HG03066 (cell line): ENCODE measurements around the gene CROCC2.

Source experiments
- ATAC-seq: cut with Tn5 transposase; IDR thresholded peaks from one replicate; pipeline ENCODE4 v1.9.1; 2021; ENCODE audit warnings: low read depth; ENCODE audit not compliant: unreplicated experiment

Gene CROCC2

GRCh38 chr2:240906141-240906910 lies at the start of gene CROCC2:
Gene CROCC2 (plus strand): TSS chr2:240906336. CDS start chr2:240906514, 178 bp downstream.
- no peak for ATAC-seq

DNA sequence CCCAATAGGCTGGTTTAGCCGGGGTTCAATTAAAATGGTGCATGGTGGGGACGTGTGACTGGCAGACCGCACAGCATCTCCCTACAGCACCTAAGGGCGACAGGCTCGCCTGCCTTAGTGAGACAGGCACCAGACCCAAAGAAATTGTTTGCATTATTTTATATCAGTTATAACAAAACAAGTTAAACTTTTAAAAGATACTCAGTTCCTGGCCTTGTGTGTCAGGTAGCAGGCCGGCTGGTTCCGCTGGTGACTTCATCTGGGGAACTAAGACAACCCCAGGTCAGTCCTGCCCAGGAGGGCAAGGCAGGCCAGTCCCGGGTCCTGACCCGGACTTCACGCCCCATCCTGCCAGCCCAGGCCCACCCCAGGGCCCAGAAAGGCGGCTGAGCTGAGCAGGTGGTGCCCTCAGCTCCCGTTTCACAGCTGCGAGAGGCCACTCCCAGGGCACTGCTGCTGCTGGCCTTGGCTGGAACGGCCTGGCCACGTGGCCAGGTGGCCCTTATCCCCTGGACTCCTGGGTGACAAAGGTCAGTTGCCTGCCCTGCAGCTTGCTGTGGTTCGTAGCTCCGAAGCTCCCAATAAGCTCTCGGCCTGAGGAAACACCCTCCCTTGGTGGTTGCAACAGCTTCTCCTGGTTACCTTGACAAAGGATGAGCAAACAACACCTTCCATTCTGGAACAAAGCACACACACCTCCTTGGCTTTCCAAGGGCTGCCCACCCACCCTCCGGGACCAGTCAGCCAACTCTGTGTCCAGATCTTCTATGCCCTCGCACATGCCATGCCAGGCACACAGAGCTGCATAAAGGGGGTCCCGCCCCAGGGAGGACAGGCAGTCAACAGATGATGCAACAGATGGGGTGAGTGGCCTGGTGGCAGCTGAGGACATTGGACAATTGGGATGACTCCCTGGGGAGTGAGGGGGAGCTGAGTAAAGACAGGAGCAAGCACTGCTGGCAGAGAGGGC lies 48.8 kb upstream of the CROCC2 start:
- ATAC-seq = no peak

DNA sequence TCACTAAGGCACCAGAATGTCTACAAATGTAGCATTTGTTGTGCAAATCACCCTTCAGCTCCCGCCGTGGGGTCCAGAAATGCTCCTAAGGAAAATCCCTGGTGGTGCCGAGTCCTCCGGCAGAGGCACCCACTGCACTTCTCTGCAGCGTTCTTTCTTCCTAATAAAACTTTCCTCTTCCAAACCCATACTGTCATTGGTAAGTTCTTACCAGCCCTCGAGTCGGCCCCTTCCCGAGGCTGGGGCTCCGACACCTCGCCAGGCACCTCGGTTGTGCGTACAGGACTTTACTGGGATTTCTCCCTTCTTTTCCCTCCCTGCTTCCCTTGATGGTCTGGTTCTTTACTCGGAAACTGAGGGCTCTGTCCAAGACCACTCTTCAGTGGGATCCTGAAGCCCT lies 47.8 kb upstream of the CROCC2 start:
- no peak for ATAC-seq

GRCh38 chr2:240858871-240859270 lies 47.3 kb upstream of the CROCC2 start:
- no peak for ATAC-seq

DNA sequence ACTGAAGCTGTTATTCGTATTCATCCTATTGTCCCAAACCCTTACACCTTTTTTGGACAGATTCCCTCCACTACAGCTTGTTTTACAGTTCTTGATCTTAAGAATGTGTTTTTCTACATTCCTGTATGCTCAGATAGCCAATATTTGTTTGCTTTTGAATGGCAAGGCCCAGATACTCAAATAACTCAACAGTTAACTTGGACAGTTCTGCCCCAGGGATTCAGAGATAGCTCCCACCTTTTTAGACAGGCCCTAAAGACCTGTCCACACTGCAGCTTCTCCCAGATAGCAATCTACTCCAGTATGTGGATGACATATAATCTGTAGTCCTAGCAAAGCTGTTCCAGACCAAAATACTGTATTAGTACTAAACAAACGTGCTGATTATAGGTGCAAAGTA lies 44.6 kb upstream of the CROCC2 start:
- no peak for ATAC-seq

GRCh38 chr2:240864475-240864874 lies 41.7 kb upstream of the CROCC2 start:
- ATAC-seq = no peak

- no peak for ATAC-seq
Measured at GRCh38 chr2:240865391-240865790, 40.7 kb upstream of the CROCC2 start.

DNA sequence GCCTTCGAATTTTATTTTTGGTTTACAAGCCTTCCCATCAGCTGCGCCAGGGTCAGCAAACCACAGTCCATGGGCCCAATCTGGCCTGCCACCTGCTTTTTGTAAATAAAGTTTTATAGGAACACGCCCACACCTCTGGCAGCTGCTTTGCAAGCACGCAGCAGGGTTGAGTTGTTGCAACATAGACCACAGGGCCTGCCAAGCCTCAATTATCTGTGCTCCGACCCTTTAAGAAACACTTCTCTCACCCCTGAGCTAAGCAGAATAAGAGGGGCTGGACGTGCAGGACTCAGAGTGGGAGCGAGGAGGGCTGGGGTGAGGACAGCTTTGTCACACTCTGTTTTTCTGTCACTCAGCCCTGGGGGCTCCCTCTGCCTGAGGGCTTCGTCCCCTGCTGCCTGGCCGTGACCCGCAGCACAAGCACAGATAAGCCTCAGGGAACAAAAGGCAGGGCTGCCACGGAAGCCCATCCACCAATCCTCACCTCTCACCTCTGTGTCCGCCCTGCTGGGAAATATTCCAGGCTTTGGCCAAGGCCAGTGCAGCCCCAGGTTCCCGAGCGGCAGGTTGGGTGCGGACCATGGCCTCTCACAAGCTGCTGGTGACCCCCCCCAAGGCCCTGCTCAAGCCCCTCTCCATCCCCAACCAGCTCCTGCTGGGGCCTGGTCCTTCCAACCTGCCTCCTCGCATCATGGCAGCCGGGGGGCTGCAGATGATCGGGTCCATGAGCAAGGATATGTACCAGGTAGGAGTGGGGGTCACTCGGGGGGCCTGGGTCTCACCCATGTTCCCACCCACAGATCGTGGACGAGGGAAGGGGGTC lies 37.6 kb upstream of the CROCC2 start, which contains the start of gene AGXT:
Gene AGXT (plus strand): TSS at position 539 of the 823 bp plus-strand sequence. CDS start 42 bp downstream, at position 581.
- no peak for ATAC-seq

- ATAC-seq = no peak
Measured at GRCh38 chr2:240869109-240869955, 36.8 kb upstream of the CROCC2 start.

GRCh38 chr2:240869956-240870875 lies 35.9 kb upstream of the CROCC2 start:
- no peak for ATAC-seq

GRCh38 chr2:240871071-240871958 lies 34.8 kb upstream of the CROCC2 start:
- no peak for ATAC-seq

DNA sequence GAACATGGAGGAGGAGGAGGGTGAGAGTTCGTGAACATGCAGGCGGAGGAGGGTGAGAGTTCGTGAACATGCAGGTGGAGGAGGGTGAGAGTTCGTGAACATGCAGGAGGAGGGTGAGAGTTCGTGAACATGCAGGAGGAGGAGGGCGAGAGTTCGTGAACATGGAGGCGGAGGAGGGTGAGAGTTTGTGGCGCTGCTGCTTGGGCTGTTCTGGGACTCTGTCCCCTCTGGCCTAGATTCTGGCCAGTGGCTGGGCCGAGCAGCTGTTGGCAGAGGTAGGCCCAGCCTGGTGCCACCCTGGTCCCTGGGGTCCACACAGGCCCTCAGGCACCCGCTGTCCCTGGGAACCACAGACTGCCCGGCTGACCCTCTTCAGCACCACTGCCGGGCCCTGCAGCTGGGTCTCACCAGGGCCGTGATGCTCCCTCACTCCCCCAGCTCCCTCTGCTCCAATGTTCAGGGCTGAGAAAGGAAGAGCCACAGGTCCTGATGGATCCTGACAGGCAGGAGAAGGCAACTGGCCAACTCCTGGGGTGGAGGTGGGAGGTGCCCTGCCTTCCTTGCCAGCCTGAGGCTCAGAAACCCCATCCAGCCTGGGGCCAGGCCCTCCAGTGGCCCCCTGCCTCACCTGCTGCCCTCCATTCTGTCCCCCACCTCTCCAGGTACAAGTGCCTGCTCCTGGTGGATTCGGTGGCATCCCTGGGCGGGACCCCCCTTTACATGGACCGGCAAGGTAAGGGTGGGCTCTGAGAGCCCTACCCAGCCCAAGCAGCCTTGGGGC lies 33.6 kb upstream of the CROCC2 start:
- no peak for ATAC-seq

- no peak for ATAC-seq
Measured at GRCh38 chr2:240873098-240873788, 32.9 kb upstream of the CROCC2 start.

GRCh38 chr2:240873805-240874714 lies 32.1 kb upstream of the CROCC2 start:
- no peak for ATAC-seq

DNA sequence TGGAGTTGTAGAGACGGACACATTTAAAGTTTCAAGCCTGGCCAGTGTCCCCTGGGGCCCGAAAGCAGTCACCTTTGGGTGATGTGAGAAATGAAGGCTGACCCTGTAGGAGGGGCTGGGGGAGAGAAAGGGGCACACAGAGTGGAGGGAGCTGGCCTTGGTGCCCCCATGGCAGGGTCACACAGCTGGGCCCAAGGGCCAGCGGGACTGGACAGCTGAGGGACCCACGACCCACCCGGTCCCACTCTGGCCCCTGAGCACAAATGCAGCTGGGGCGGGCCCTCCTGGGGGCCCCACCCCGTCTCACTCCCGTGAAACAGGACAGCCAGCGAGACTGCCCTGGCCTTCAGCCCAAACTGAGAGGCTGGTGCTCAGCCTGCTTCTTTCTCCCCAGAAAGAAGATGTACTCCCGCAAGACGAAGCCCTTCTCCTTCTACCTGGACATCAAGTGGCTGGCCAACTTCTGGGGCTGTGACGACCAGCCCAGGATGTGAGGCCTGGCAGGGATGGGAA lies 31.4 kb upstream of the CROCC2 start:
- ATAC-seq = no peak
